Common myeloid progenitor, CD34-positive (primary cell): ENCODE results near the gene IGFL3.

Experiments
- CTCF ChIA-PET: fragments of 350-600 bp; sonication (Branson Sonifier 250); formaldehyde crosslinking; loops from one replicate; lab custom pipeline; 2021; ENCODE audit warnings: antibody characterized with exemption; lab: Charles Lee
- POLR2A ChIA-PET: fragments of 350-600 bp; sonication (Branson Sonifier 250); formaldehyde crosslinking; loops from one replicate; lab custom pipeline; 2021; ENCODE audit warnings: antibody characterized with exemption; lab: Charles Lee
- DNase-seq, 3 donors: peaks; one replicate each; pipeline versions ENCODE4 v3.0.0 to v3.0.0-alpha.2; 2013
- H3K27ac ChIP-seq, 2 experiments: 1 replicate in 1 of 2; 2 replicates in 1 of 2; pipeline ENCODE4 v1.7.0; 2013; ENCODE audit warnings: inconsistent platforms in 2 of 2, low read length in 2 of 2, mild to moderate bottlenecking in 2 of 2, low read depth in 1 of 2, moderate library complexity in 1 of 2; ENCODE audit not compliant: severe bottlenecking in 2 of 2, insufficient read depth in 1 of 2, poor library complexity in 1 of 2
- H3K27me3 ChIP-seq, 5 experiments: replicated peaks in 2 of 5; 1 replicate in 3 of 5; 2 replicates in 2 of 5; pipeline versions ENCODE4 v1.6.1 to v1.7.0; 2013; ENCODE audit warnings: low read length in 4 of 5, mild to moderate bottlenecking in 2 of 5, moderate library complexity in 2 of 5, inconsistent platforms in 1 of 5; ENCODE audit not compliant: insufficient read depth in 5 of 5, control insufficient read depth in 4 of 5
- H3K36me3 ChIP-seq, 4 experiments: 1 replicate in 2 of 4; 2 replicates in 2 of 4; pipeline versions ENCODE4 v1.6.1 to v1.7.0; 2013; ENCODE audit warnings: low read length in 3 of 4, control low read depth in 1 of 4, mild to moderate bottlenecking in 1 of 4; ENCODE audit not compliant: control insufficient read depth in 4 of 4, insufficient read depth in 4 of 4
- H3K4me1 ChIP-seq, 4 experiments: 1 replicate in 3 of 4; 2 replicates in 1 of 4; pipeline versions ENCODE4 v1.6.1 to v1.7.1; 2013; ENCODE audit warnings: low read length in 3 of 4, mild to moderate bottlenecking in 3 of 4, control low read depth in 1 of 4, inconsistent platforms in 1 of 4, moderate library complexity in 1 of 4; ENCODE audit not compliant: control insufficient read depth in 4 of 4, insufficient read depth in 4 of 4; ENCODE audit errors: control extremely low read depth in 1 of 4
- H3K4me3 ChIP-seq, 7 experiments: 1 replicate in 4 of 7; 2 replicates in 3 of 7; pipeline versions ENCODE4 v1.5.1 to v1.7.0; 2013; ENCODE audit warnings: mild to moderate bottlenecking in 7 of 7, low read length in 6 of 7, moderate library complexity in 6 of 7, inconsistent platforms in 2 of 7, low read depth in 2 of 7, control low read depth in 1 of 7; ENCODE audit not compliant: insufficient read depth in 4 of 7, control insufficient read depth in 1 of 7; ENCODE audit errors: extremely low read depth in 1 of 7
- H3K9me3 ChIP-seq, 5 experiments: 1 replicate in 4 of 5; 2 replicates in 1 of 5; pipeline versions ENCODE4 v1.6.1 to v1.7.1; 2013; ENCODE audit warnings: low read length in 4 of 5, mild to moderate bottlenecking in 2 of 5, inconsistent platforms in 1 of 5, low read depth in 1 of 5, moderate library complexity in 1 of 5; ENCODE audit not compliant: control insufficient read depth in 4 of 5, insufficient read depth in 2 of 5; ENCODE audit errors: control extremely low read depth in 1 of 5
- WGBS: methylation state at CpG from one replicate; pipeline ENCODE4 v1.1.5; 2013; ENCODE audit not compliant: insufficient coverage; 5-methylcytosine and 5-hydroxymethylcytosine counted together

Gene IGFL3

DNA sequence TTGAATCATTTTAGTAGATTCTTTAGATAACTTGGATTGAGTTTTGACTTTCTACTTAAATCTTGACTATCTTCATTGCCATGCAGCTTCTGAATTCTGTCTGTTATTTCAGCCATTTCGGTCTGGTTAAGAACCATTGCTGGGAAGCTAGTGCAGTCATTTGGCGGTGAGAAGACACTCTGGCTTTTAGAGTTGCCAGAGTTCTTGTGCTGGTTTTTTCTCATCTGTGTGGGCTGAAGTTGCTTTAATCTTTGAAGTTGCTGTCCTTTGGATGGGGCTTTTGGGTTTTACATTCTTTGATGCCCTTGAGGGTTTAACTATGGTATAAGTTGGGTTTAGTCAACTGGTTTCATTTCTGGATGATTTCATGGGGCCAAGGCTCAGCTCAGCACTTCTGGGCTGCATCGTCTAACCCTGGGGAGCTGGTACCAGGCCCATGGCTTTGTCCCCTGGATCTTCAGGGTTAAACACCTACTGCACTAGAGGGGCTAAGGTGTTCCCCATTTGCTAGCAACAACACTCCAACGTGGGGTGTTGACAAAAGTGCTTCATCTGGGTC, 13.5 kb upstream of the IGFL3 start:
- Histone ChIP-seq H3K4me3 (no peak overlapping the region), H3K9me3 (no peaks in the 10 kb centered on the region), H3K27ac (no peak overlapping the region), H3K27me3 (peaks cover 2 to 28% (median 8%) of the 10 kb centered on the region in 5 experiments), H3K36me3 (no peaks in the 10 kb centered on the region), H3K4me1 (peaks cover 0 to 3% (median 0%) of the 10 kb centered on the region in 4 experiments)
- no peak for DNase-seq
- CTCF ChIA-PET, result interaction anchor here (1.4 kb wide), 1 partner anchor 9 kb away, joined by 4 read pairs; no protein-coding TSS in a partner anchor
- WGBS, result 70% methylated on average over 4 of the region's 4 CpGs
- POLR2A ChIA-PET, result no interaction called here

DNA sequence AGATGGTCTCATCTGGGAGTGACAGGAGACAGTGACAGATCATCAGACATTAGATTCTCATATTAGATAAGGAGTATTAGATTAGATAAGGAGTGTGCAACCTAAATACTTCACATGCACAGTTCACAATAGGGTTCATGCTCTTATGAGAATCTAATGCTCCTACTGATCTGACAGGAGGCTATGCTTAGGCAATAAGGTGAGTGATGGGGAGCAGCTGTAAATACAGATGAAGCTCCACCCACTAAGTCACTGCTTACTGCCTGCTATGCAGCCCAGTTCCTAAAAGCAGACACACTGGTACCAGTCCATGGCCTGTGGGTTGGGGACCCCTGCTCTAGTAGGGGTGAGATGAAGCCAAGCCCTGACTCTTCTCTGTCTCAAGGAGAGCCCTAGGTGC, 10.0 kb upstream of the IGFL3 start:
- no peak for DNase-seq
- H3K27ac ChIP-seq, result no peak overlapping the region
- peaks cover 3 to 40% (median 12%) of the 10 kb centered on the region in 5 experiments for H3K27me3 ChIP-seq
- peaks cover 0 to 3% (median 0%) of the 10 kb centered on the region in 4 experiments for H3K4me1 ChIP-seq
- ChIA-PET CTCF (no interaction called here), POLR2A (no interaction called here)
- no peaks in the 10 kb centered on the region for H3K9me3 ChIP-seq
- no peaks in the 10 kb centered on the region for H3K36me3 ChIP-seq
- no peak overlapping the region for H3K4me3 ChIP-seq

DNA sequence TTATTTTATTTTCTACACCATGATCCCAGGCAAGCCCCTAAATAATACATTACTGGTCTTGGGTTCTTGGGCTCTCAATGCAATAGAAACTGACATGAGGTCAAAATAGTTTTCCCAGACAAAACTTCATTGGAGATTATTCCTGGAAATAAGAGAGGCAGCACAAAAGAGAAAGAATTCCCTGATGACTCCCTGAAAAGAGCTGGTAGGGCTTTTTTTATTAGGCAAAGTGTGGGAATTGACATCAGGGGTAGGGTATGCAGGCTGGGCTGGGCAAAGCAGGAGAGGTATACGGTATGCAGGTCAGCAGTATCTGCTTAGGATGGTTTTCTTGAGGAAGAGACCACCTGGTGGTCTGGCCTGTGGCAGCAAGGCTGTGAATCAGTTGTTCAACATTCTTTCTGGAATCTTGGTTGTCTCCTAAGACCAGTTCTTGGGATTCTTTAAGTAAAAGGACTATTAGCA, 9.3 kb upstream of the IGFL3 start:
- H3K36me3 ChIP-seq, result no peaks in the 10 kb centered on the region
- H3K4me1 ChIP-seq, result peaks cover 0 to 3% (median 0%) of the 10 kb centered on the region in 4 experiments
- POLR2A ChIA-PET, result no interaction called here
- no peaks in the 10 kb centered on the region for H3K9me3 ChIP-seq
- no peak overlapping the region for H3K4me3 ChIP-seq
- no peak overlapping the region for H3K27ac ChIP-seq
- no peak for DNase-seq
- CTCF ChIA-PET, result no interaction called here
- 100% methylated on average over 1 of the region's 1 CpG for WGBS
- H3K27me3 ChIP-seq, result peaks cover 4 to 39% (median 12%) of the 10 kb centered on the region in 5 experiments

DNA sequence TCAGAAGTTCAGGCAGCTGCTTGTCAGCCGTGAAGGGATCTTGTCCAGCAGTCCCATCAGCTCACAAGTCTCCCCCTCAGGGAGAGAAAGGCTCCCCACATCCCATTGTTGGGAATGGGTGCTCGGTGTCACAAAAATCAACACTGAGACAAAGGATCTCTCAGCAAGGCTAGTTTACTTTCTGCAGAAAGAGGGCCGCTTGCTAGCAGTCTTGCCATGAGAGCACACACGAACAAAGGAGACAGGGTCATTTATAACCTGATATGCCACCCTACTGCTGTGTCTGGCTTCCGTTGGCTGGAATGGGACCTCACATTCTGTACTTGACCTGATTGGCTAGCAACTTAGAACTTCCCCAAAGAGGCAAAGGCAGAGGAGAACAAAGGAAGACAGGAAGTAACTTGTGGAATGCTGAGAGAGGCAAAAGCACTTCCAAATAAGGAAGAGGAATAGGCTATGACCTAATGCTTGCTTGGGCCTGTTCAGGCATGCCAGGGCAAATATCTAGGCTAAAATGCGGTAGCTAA, 8.7 kb upstream of the IGFL3 start:
- H3K27ac ChIP-seq, result no peak overlapping the region
- WGBS, result 90% methylated on average over 5 of the region's 6 CpGs
- no peak overlapping the region for H3K4me3 ChIP-seq
- peaks cover 0 to 3% (median 0%) of the 10 kb centered on the region in 4 experiments for H3K4me1 ChIP-seq
- POLR2A ChIA-PET, result no interaction called here
- H3K36me3 ChIP-seq, result no peaks in the 10 kb centered on the region
- CTCF ChIA-PET, result no interaction called here
- DNase-seq, result no peak
- H3K27me3 ChIP-seq, result peaks cover 2 to 38% (median 8%) of the 10 kb centered on the region in 5 experiments
- no peaks in the 10 kb centered on the region for H3K9me3 ChIP-seq

DNA sequence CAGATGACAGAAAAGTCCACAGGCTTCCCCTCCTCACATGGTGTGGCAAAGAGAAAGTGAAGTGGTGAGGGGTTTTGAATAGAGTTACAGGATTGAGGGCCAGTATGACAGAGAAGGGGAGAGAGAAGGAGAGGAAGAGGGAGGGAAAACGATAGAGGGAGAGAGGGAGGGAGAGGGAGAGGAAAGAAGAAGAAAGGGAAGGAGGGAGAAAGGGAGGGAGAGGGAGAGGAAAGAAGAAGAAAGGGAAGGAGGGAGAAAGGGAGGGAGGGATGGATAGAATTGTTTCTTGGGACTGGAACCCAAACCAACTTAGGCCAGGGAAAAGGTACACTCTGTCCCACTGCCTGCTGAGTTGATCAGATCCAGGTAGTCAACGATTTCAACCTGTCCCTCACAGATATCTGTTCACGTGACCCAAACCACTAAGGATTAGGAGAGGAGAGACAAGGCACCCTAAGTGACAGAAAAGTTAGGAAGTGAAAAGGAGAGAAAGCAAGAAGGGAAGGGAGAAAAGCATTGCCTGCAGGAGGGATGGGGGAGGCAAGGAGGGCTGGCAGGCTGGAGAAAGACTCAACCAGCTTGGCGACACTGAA, 8.1 kb upstream of the IGFL3 start:
- ChIA-PET CTCF (no interaction called here), POLR2A (no interaction called here)
- 68% methylated on average over 2 of the region's 4 CpGs for WGBS
- Histone ChIP-seq H3K4me3 (no peak overlapping the region), H3K36me3 (no peaks in the 10 kb centered on the region), H3K9me3 (no peaks in the 10 kb centered on the region), H3K27me3 (peaks cover 2 to 43% (median 4%) of the 10 kb centered on the region in 5 experiments), H3K4me1 (peaks cover 0 to 3% (median 0%) of the 10 kb centered on the region in 4 experiments), H3K27ac (no peak overlapping the region)
- DNase-seq, result no peak

GRCh38 chr19:46131485-46132143, 7.1 kb upstream of the IGFL3 start:
- Histone ChIP-seq H3K36me3 (no peaks in the 10 kb centered on the region), H3K9me3 (no peaks in the 10 kb centered on the region), H3K4me1 (peaks cover 0 to 3% (median 0%) of the 10 kb centered on the region in 4 experiments), H3K27me3 (peaks cover 2 to 48% (median 4%) of the 10 kb centered on the region in 5 experiments), H3K4me3 (no peak overlapping the region), H3K27ac (no peak overlapping the region)
- WGBS, result 100% methylated on average over 1 of the region's 10 CpGs
- POLR2A ChIA-PET, result no interaction called here
- DNase-seq, result no peak
- CTCF ChIA-PET, result no interaction called here
